H1 (cell line): Measurements from ENCODE around the gene TMEM154. TPM values are rescaled to one million over a fixed set of nuclear protein-coding genes. Genes with fewer than 3 reads are reported as not detected.

Source experiments
- CTCF ChIA-PET: fragments of 300-600 bp; sonication (Branson Sonifier 250); formaldehyde crosslinking; loops from one replicate; lab custom pipeline; 2021; ENCODE audit not compliant: partially characterized antibody; lab: Charles Lee
- POLR2A ChIA-PET: fragments of 300-600 bp; sonication (Branson Sonifier 250); formaldehyde crosslinking; loops from one replicate; lab custom pipeline; 2021; ENCODE audit warnings: inconsistent platforms; ENCODE audit not compliant: partially characterized antibody; lab: Charles Lee
- DNase-seq, 2 experiments: peaks; one replicate each; pipeline versions ENCODE4 v3.0.0 to v3.0.0-alpha.2; 2010 to 2022; ENCODE audit warnings: low spot score in 2 of 2, low read depth in 1 of 2, mixed read lengths in 1 of 2
- FAIRE-seq: peaks from 2 replicates; lab custom pipeline; 2011; peaks lifted over from hg19 to GRCh38; lab: Jason Lieb, UNC
- H2AFZ ChIP-seq: 2 replicates; pipeline ENCODE4 v1.8.1; 2012; ENCODE audit warnings: low read length, inconsistent platforms
- H2AK5ac ChIP-seq: 2 replicates; pipeline ENCODE4 v1.6.1; 2013; ENCODE audit warnings: low read depth, low read length
- H2BK120ac ChIP-seq: replicated peaks from 2 replicates; pipeline ENCODE3; 2013; ENCODE audit warnings: low read depth, low read length, inconsistent platforms
- H2BK12ac ChIP-seq: 2 replicates; pipeline ENCODE4 v1.6.1; 2013; ENCODE audit warnings: low read depth, low read length
- H2BK15ac ChIP-seq: 2 replicates; pipeline ENCODE4 v1.6.1; 2013; ENCODE audit warnings: low read length
- H2BK20ac ChIP-seq: 2 replicates; pipeline ENCODE4 v1.6.1; 2013; ENCODE audit warnings: low read length
- H2BK5ac ChIP-seq: 2 replicates; pipeline ENCODE4 v1.6.1; 2013; ENCODE audit warnings: low read depth, low read length
- H3K14ac ChIP-seq: 2 replicates; pipeline ENCODE4 v1.6.1; 2013; ENCODE audit warnings: inconsistent platforms; ENCODE audit not compliant: insufficient read length
- H3K18ac ChIP-seq: 2 replicates; pipeline ENCODE4 v1.6.1; 2013; ENCODE audit warnings: low read length; ENCODE audit errors: extremely low read depth
- H3K23ac ChIP-seq: 2 replicates; pipeline ENCODE4 v1.6.1; 2013; ENCODE audit warnings: inconsistent platforms; ENCODE audit not compliant: insufficient read length
- H3K23me2 ChIP-seq: 2 replicates; pipeline ENCODE4 v1.6.1; 2013; ENCODE audit warnings: low read depth, low read length
- H3K27ac ChIP-seq: 2 replicates; pipeline ENCODE4 v1.6.1; 2011; ENCODE audit warnings: low read depth, low read length, inconsistent platforms
- H3K27me3 ChIP-seq, 4 experiments: replicated peaks in 1 of 4; 1 replicate in 1 of 4; 2 replicates in 3 of 4; pipeline versions ENCODE4 v1.6.1 to v1.8.1; 2011 to 2013; ENCODE audit warnings: low read length in 3 of 4, mild to moderate bottlenecking in 3 of 4, inconsistent platforms in 2 of 4, mixed read lengths in 2 of 4, moderate library complexity in 1 of 4; ENCODE audit not compliant: control insufficient read depth in 3 of 4, insufficient read depth in 3 of 4; ENCODE audit errors: extremely low read depth in 1 of 4
- H3K36me3 ChIP-seq, 4 experiments: 2 replicates each; pipeline versions ENCODE4 v1.6.1 to v1.8.1; 2011 to 2013; ENCODE audit warnings: mild to moderate bottlenecking in 4 of 4, low read length in 3 of 4, moderate library complexity in 2 of 4, control low read depth in 1 of 4, inconsistent platforms in 1 of 4; ENCODE audit not compliant: insufficient read depth in 4 of 4, control insufficient read depth in 2 of 4
- H3K4ac ChIP-seq: replicated peaks from 2 replicates; pipeline ENCODE3; 2013; ENCODE audit warnings: low read length, low read depth, mixed read lengths, inconsistent platforms; ENCODE audit not compliant: insufficient read length
- H3K4me1 ChIP-seq, 4 experiments: replicated peaks in 1 of 4; 1 replicate in 1 of 4; 2 replicates in 3 of 4; pipeline versions ENCODE4 v1.6.1 to v1.8.1; 2011 to 2013; ENCODE audit warnings: low read length in 3 of 4, inconsistent platforms in 2 of 4, mixed read lengths in 1 of 4; ENCODE audit not compliant: insufficient read depth in 4 of 4, control insufficient read depth in 3 of 4
- H3K4me2 ChIP-seq, 2 experiments: 2 replicates each; pipeline versions ENCODE4 v1.6.1 to v1.8.1; 2011 to 2013; ENCODE audit warnings: low read depth in 2 of 2, low read length in 2 of 2, control low read depth in 1 of 2, inconsistent platforms in 1 of 2, mild to moderate bottlenecking in 1 of 2; ENCODE audit not compliant: insufficient read depth in 1 of 2
- H3K4me3 ChIP-seq, 4 experiments: fragments of 200-600, 300-600 bp in 1 of 4; sonication (generic), shearing (Covaris generic), sonication (Bioruptor Twin) in 1 of 4; 2 replicates each; pipeline versions ENCODE4 v1.5.1 to v1.8.1; 2011 to 2016; ENCODE audit warnings: low read length in 4 of 4, low read depth in 3 of 4, control low read depth in 2 of 4, inconsistent platforms in 2 of 4, mild to moderate bottlenecking in 2 of 4, mixed read lengths in 1 of 4, moderate library complexity in 1 of 4; ENCODE audit not compliant: insufficient read depth in 2 of 4; ENCODE audit errors: extremely low read depth in 1 of 4
- H3K56ac ChIP-seq: replicated peaks from 2 replicates; pipeline ENCODE3; 2013; ENCODE audit warnings: low read depth, mild to moderate bottlenecking, mixed read lengths, low read length, inconsistent platforms; ENCODE audit not compliant: insufficient read length
- H3K79me1 ChIP-seq: 2 replicates; pipeline ENCODE4 v1.6.1; 2013; ENCODE audit warnings: low read depth, low read length, control low read depth
- H3K79me2 ChIP-seq, 2 experiments: 2 replicates each; pipeline versions ENCODE4 v1.6.1 to v1.8.1; 2012 to 2013; ENCODE audit warnings: low read length in 2 of 2, mild to moderate bottlenecking in 2 of 2, inconsistent platforms in 1 of 2; ENCODE audit not compliant: insufficient read depth in 2 of 2, control insufficient read depth in 1 of 2
- H3K9ac ChIP-seq, 4 experiments: replicated peaks in 1 of 4; 1 replicate in 1 of 4; 2 replicates in 3 of 4; pipeline versions ENCODE4 v1.6.1 to v1.8.1; 2011 to 2013; ENCODE audit warnings: low read depth in 3 of 4, low read length in 3 of 4, control low read depth in 2 of 4, mild to moderate bottlenecking in 2 of 4, moderate library complexity in 2 of 4, inconsistent platforms in 1 of 4; ENCODE audit errors: extremely low read depth in 1 of 4
- H3K9me3 ChIP-seq, 2 experiments: 2 replicates each; pipeline versions ENCODE4 v1.6.1 to v1.8.1; 2012 to 2013; ENCODE audit warnings: mild to moderate bottlenecking in 2 of 2, moderate library complexity in 2 of 2, control low read depth in 1 of 2, inconsistent platforms in 1 of 2, low read depth in 1 of 2, low read length in 1 of 2, mixed read lengths in 1 of 2; ENCODE audit not compliant: insufficient read depth in 2 of 2
- H4K20me1 ChIP-seq, 2 experiments: replicated peaks in 1 of 2; 2 replicates each; pipeline versions ENCODE3 to v1.8.1; 2011 to 2013; ENCODE audit warnings: inconsistent platforms in 2 of 2, low read length in 2 of 2, mild to moderate bottlenecking in 1 of 2; ENCODE audit not compliant: insufficient read depth in 2 of 2, control insufficient read depth in 1 of 2
- H4K5ac ChIP-seq: 2 replicates; pipeline ENCODE4 v1.6.1; 2013; ENCODE audit warnings: low read length, low read depth, mixed read lengths, inconsistent platforms; ENCODE audit not compliant: insufficient read length
- H4K8ac ChIP-seq: 2 replicates; pipeline ENCODE4 v1.8.0; 2013; ENCODE audit warnings: mild to moderate bottlenecking, moderate library complexity, low read length, inconsistent platforms; ENCODE audit not compliant: insufficient read depth; ENCODE audit errors: extremely low read depth
- H4K91ac ChIP-seq: replicated peaks from 2 replicates; pipeline ENCODE3; 2013; ENCODE audit warnings: low read length, mixed read lengths, inconsistent platforms; ENCODE audit not compliant: insufficient read length
- ATF2 ChIP-seq: IDR thresholded peaks from 2 replicates; pipeline ENCODE4 v1.6.1; 2012; ENCODE audit warnings: low read length, inconsistent platforms
- BACH1 ChIP-seq: IDR thresholded peaks from 2 replicates; pipeline ENCODE4 v1.6.1; 2012; ENCODE audit warnings: low read length, improper control_type of control experiment
- CEBPB ChIP-seq: IDR thresholded peaks from 2 replicates; pipeline ENCODE4 v1.6.1; 2012; ENCODE audit warnings: low read depth, low read length
- CTBP2 ChIP-seq: IDR thresholded peaks from 2 replicates; pipeline ENCODE4 v1.7.0; 2011; ENCODE audit warnings: borderline replicate concordance, mild to moderate bottlenecking, moderate library complexity, mixed read lengths, low read length; ENCODE audit not compliant: insufficient read depth, insufficient read length
- EGR1 ChIP-seq: IDR thresholded peaks from 2 replicates; pipeline ENCODE4 v1.6.1; 2011; ENCODE audit warnings: low read depth, low read length, borderline replicate concordance
- FOSL1 ChIP-seq: IDR thresholded peaks from 2 replicates; pipeline ENCODE4 v1.6.1; 2011; ENCODE audit warnings: mild to moderate bottlenecking, low read depth, low read length, moderate library complexity; ENCODE audit not compliant: insufficient read depth
- HDAC6 ChIP-seq: IDR thresholded peaks from one replicate; pipeline ENCODE4 v1.7.1; 2012; ENCODE audit warnings: low read depth, mild to moderate bottlenecking, inconsistent platforms, low read length, moderate library complexity
- NRF1 ChIP-seq: IDR thresholded peaks from 2 replicates; pipeline ENCODE4 v1.6.1; 2011; ENCODE audit warnings: mild to moderate bottlenecking, low read depth, low read length, improper control_type of control experiment
- SAP30 ChIP-seq: fragments of 300-600 bp; sonication (generic); IDR thresholded peaks from 2 replicates; pipeline ENCODE4 v1.7.1; 2012; ENCODE audit warnings: low read length, moderate library complexity, mild to moderate bottlenecking, inconsistent platforms; ENCODE audit not compliant: insufficient read depth, insufficient replicate concordance
- TBP ChIP-seq: IDR thresholded peaks from 2 replicates; pipeline ENCODE4 v1.6.1; 2011; ENCODE audit warnings: low read depth, low read length, improper control_type of control experiment
- WGBS, 2 experiments: shearing (Covaris generic) in 1 of 2; methylation state at CpG; one replicate each; pipeline versions ENCODE4 v1.1.6 to v1.1.7; 2013 to 2015; ENCODE audit warnings: low lambda C conversion rate in 2 of 2, mixed read lengths in 2 of 2, inconsistent platforms in 1 of 2, low coverage in 1 of 2, missing lambda C conversion rate in 1 of 2; ENCODE audit not compliant: insufficient replicate concordance in 2 of 2, insufficient coverage in 1 of 2, insufficient read length in 1 of 2; ENCODE audit errors: extremely low coverage in 1 of 2, missing lambda C conversion rate in 1 of 2; 5-methylcytosine and 5-hydroxymethylcytosine counted together
- polyA plus RNA-seq, 7 experiments: library from polyadenylated mRNA; depleted of rRNA in 3 of 7; stranded (reverse) in 5 of 7; unstranded in 2 of 7; fragments of >200 nt in 5 of 7; fragments of 200-250 nt in 2 of 7; gene quantifications; 1 replicate in 5 of 7; 2 replicates in 1 of 7; 4 replicates in 1 of 7; pipeline versions ENCODE4 v1.2.1 to v1.2.3, GENCODE V29; 2011 to 2013; ENCODE audit warnings: missing spikeins in 2 of 7, mixed read lengths in 2 of 7
- total RNA-seq: library from RNA; stranded (reverse); fragmentation: NEBNext Ultra II Directional; extraction: Animal tissue kit (Norgen Biotek cat#: 25700); gene quantifications from 2 replicates; pipeline ENCODE4 v1.2.1, GENCODE V29; 2021

The TMEM154 gene
- total and polyA plus RNA-seq, 2 of the 8 experiments (the other 6 are each of a cell fraction or from before 2014, with no cell fraction given) = 0.33 to 1.2 TPM

- no peak overlapping the region for H3K4me3 ChIP-seq
- peaks cover 0 to 5% of the 10 kb centered on the region in 2 experiments; a peak in 2 of 4 replicates for H3K9me3 ChIP-seq
- no peak overlapping the region for H3K9ac ChIP-seq
- H2BK20ac ChIP-seq = 0 out of 2 replicates have a peak overlapping the region, but pooled peaks have one; percentile 25
- H3K18ac ChIP-seq = peak overlapping the region; percentile 57; the same call in 1 of the 2 replicates
- no peak overlapping the region for H4K5ac ChIP-seq
- DNase-seq (no peak), FAIRE-seq (no peak)
- no peaks in the 10 kb centered on the region for H3K23me2 ChIP-seq
- no peaks in the 10 kb centered on the region for H4K20me1 ChIP-seq
- no peak overlapping the region for H2BK120ac ChIP-seq
- no peak overlapping the region; the same call in 1 of the 2 replicates for H2BK5ac ChIP-seq
- H2AK5ac ChIP-seq = no peak overlapping the region
- H3K27me3 ChIP-seq = no peaks in the 10 kb centered on the region
- ChIA-PET POLR2A (no interaction called here), CTCF (interaction anchor here (0.6 to 1.1 kb wide), 2 partner anchors 8 to 933 kb away, joined by 3 to 4 read pairs; no protein-coding TSS in a partner anchor)
- H3K27ac ChIP-seq = no peak overlapping the region
- H4K8ac ChIP-seq = no peak overlapping the region
- H2BK12ac ChIP-seq = no peak overlapping the region
- H2BK15ac ChIP-seq = no peak overlapping the region
- H3K36me3 ChIP-seq = no peaks in the 10 kb centered on the region
- H3K4me2 ChIP-seq = no peak overlapping the region
- WGBS, 2 experiments = 78% methylated on average over 2 of the region's 2 CpGs; no CpG with 5 or more reads in 1 of the 2 experiments
- H3K23ac ChIP-seq = no peak overlapping the region
- H2AFZ ChIP-seq = no peak overlapping the region
- no peaks in the 10 kb centered on the region for H3K79me2 ChIP-seq
- no peak overlapping the region for H4K91ac ChIP-seq
- peaks cover 0 to 14% (median 8%) of the 10 kb centered on the region in 4 experiments; a peak in 3 of 7 replicates for H3K4me1 ChIP-seq
- no peak overlapping the region for H3K56ac ChIP-seq
- H3K14ac ChIP-seq = no peak overlapping the region
- no peak overlapping the region for H3K4ac ChIP-seq
- no peaks in the 10 kb centered on the region for H3K79me1 ChIP-seq
- TF ChIP-seq SAP30 (no peak), NRF1 (no peak), CEBPB (no peak), FOSL1 (no peak), HDAC6 (no peak), EGR1 (no peak), ATF2 (no peak), BACH1 (no peak), CTBP2 (no peak), TBP (no peak)
Observed at GRCh38 chr4:152713951-152714705, 34.3 kb upstream of the TMEM154 start.
